GM12878 (cell line): ENCODE data around the gene RAB3GAP1. TPM values are rescaled to one million over a fixed set of nuclear protein-coding genes. Genes with fewer than 3 reads are reported as not detected.
A peak's percentile ranks its signal among the peaks of the same experiment; 100 is the strongest.

Source experiments
- ATAC-seq: fragments of 200-7000 bp; cut with Tn5 transposase; 3 replicates; pipeline ENCODE4 v1.9.1; 2020; ENCODE audit warnings: mild to moderate bottlenecking, moderate library complexity
- BruUV-seq: library from RNA; stranded (reverse); fragments of 400-500 nt; replicated peaks from 2 replicates; lab custom pipeline; 2021; lab: Mats Ljungman, UMichigan
- CTCF ChIA-PET: fragments of 300-600 bp; sonication (Branson Sonifier 250); formaldehyde crosslinking; extraction: SDS; loops from one replicate; lab custom pipeline; 2021; ENCODE audit warnings: inconsistent platforms; lab: Yijun Ruan, JAX
- POLR2A ChIA-PET: fragments of 350-600 bp; formaldehyde crosslinking; extraction: SDS; loops from one replicate; lab custom pipeline; 2021; ENCODE audit warnings: inconsistent platforms; lab: Charles Lee
- RAD21 ChIA-PET: fragments of 300-600 bp; sonication (Branson Sonifier 250); formaldehyde crosslinking; loops from one replicate; lab custom pipeline; 2023; ENCODE audit warnings: antibody characterized with exemption; ENCODE audit not compliant: unreplicated experiment; lab: Charles Lee
- SMC1A ChIA-PET: fragments of 300-600 bp; sonication (Branson Sonifier 250); formaldehyde crosslinking; loops from one replicate; lab custom pipeline; 2023; ENCODE audit not compliant: unreplicated experiment, uncharacterized antibody; lab: Charles Lee
- DNase-seq: peaks from one replicate; pipeline ENCODE4 v3.0.0-alpha.2; 2011; ENCODE audit warnings: low read depth, low spot score
- FAIRE-seq: peaks from 3 replicates; lab custom pipeline; 2011; peaks lifted over from hg19 to GRCh38; lab: Jason Lieb, UNC
- H2AFZ ChIP-seq: 2 replicates; pipeline ENCODE4 v1.6.0; 2011; ENCODE audit warnings: low read depth, low read length, control low read depth; ENCODE audit not compliant: control insufficient read depth
- H3K27ac ChIP-seq: 2 replicates; pipeline ENCODE4 v1.5.1; 2011; ENCODE audit warnings: control low read depth; ENCODE audit not compliant: control insufficient read depth, insufficient read depth
- H3K27me3 ChIP-seq, 2 experiments: replicated peaks in 1 of 2; 2 replicates each; pipeline versions ENCODE4 v1.6.0 to v1.6.1; 2011; ENCODE audit warnings: low read length in 1 of 2; ENCODE audit not compliant: control insufficient read depth in 2 of 2, insufficient read depth in 2 of 2
- H3K36me3 ChIP-seq, 2 experiments: 2 replicates each; pipeline ENCODE4 v1.5.1; 2011; ENCODE audit warnings: low read length in 1 of 2; ENCODE audit not compliant: control insufficient read depth in 2 of 2, insufficient read depth in 2 of 2
- H3K4me1 ChIP-seq: 2 replicates; pipeline ENCODE4 v1.6.1; 2011; ENCODE audit warnings: mild to moderate bottlenecking, low read length, moderate library complexity, mixed read lengths; ENCODE audit not compliant: control insufficient read depth, insufficient read depth
- H3K4me2 ChIP-seq: 2 replicates; pipeline ENCODE4 v1.6.0; 2011; ENCODE audit warnings: control low read depth; ENCODE audit not compliant: control insufficient read depth, insufficient read depth
- H3K4me3 ChIP-seq: fragments of 200-600 bp; sonication (generic); 2 replicates; pipeline ENCODE4 v1.5.1; 2016
- H3K79me2 ChIP-seq: 2 replicates; pipeline ENCODE4 v1.6.0; 2011; ENCODE audit warnings: low read length; ENCODE audit not compliant: control insufficient read depth, insufficient read depth
- H3K9ac ChIP-seq: 2 replicates; pipeline ENCODE4 v1.8.0; 2011; ENCODE audit warnings: low read length, control low read depth, mixed read lengths; ENCODE audit not compliant: control insufficient read depth, insufficient read depth
- H3K9me3 ChIP-seq: replicated peaks from 3 replicates; pipeline ENCODE4 v1.5.1; 2011; ENCODE audit warnings: mild to moderate bottlenecking, low read length; ENCODE audit not compliant: control insufficient read depth, insufficient read depth
- H4K20me1 ChIP-seq: 2 replicates; pipeline ENCODE4 v1.6.0; 2011; ENCODE audit not compliant: control insufficient read depth, insufficient read depth
- KDM1A ChIP-seq: fragments of 200-600 bp; sonication (generic); IDR thresholded peaks from 2 replicates; pipeline ENCODE4 v1.6.1; 2016; ENCODE audit warnings: borderline replicate concordance
- MEF2B ChIP-seq: fragments of 450-650 bp; IDR thresholded peaks from 2 replicates; pipeline ENCODE4 v1.6.1; 2018; ENCODE audit warnings: mild to moderate bottlenecking, moderate library complexity; ENCODE audit not compliant: partially characterized antibody, poor library complexity, severe bottlenecking
- NBN ChIP-seq: fragments of 450-650 bp; IDR thresholded peaks from 2 replicates; pipeline ENCODE4 v1.6.1; 2016
- NKRF ChIP-seq: fragments of 450-650 bp; conservative IDR thresholded peaks from 2 replicates; pipeline ENCODE4 v1.6.1; 2017; ENCODE audit warnings: mild to moderate bottlenecking, moderate library complexity
- RAD51 ChIP-seq: fragments of 450-650 bp; IDR thresholded peaks from 2 replicates; pipeline ENCODE4 v1.6.1; 2016; ENCODE audit warnings: moderate library complexity, mild to moderate bottlenecking, inconsistent platforms
- RCOR1 ChIP-seq: conservative IDR thresholded peaks from 2 replicates; pipeline ENCODE4 v1.6.1; 2012; ENCODE audit warnings: low read depth, low read length, improper control_type of control experiment
- TAF1 ChIP-seq: IDR thresholded peaks from 2 replicates; pipeline ENCODE4 v1.6.1; 2011; ENCODE audit warnings: mild to moderate bottlenecking, low read depth, low read length, borderline replicate concordance
- ZBTB33 ChIP-seq: fragments of 450-650 bp; IDR thresholded peaks from 2 replicates; pipeline ENCODE4 v1.6.1; 2017; ENCODE audit warnings: mild to moderate bottlenecking
- WGBS: methylation state at CpG from one replicate; pipeline ENCODE4 v1.1.6; 2016; ENCODE audit warnings: low lambda C conversion rate; ENCODE audit not compliant: insufficient replicate concordance, insufficient coverage; ENCODE audit errors: missing lambda C conversion rate; 5-methylcytosine and 5-hydroxymethylcytosine counted together
- in situ Hi-C: fragments of 300-500 bp; cut with MboI; formaldehyde crosslinking; loops from 9 replicates; pipeline ENCODE4 v1.14.3; 2018; ENCODE audit warnings: mixed read lengths
- intact Hi-C: fragments of 100-400 bp; cut with micrococcal nuclease; formaldehyde crosslinking; loops from one replicate; pipeline ENCODE4 v1.14.2; 2022; ENCODE audit not compliant: unreplicated experiment
- polyA plus RNA-seq, 11 experiments: library from polyadenylated mRNA; depleted of rRNA in 4 of 11; unstranded in 6 of 11; stranded (reverse) in 5 of 11; fragments of >200 nt; fragmentation: Nextera tagmentation in 4 of 11; fragmentation: Illumina TruSeq in 1 of 11; extraction: Ambion mirVana in 4 of 11; extraction: Trizol in 1 of 11; gene quantifications; 1 replicate in 1 of 11; 2 replicates in 10 of 11; pipeline versions ENCODE4 v1.2.1 to v1.2.3, GENCODE V29; 2011 to 2016; ENCODE audit warnings: inconsistent platforms in 2 of 11, missing spikeins in 2 of 11, low read depth in 1 of 11
- total RNA-seq, 4 experiments: library from RNA; depleted of rRNA in 3 of 4; stranded (reverse); fragments of >200 nt in 3 of 4; fragmentation: Illumina TruSeq in 1 of 4; extraction: Trizol in 1 of 4; gene quantifications; 2 replicates each; pipeline versions ENCODE4 v1.2.1 to v1.2.3, GENCODE V29; 2013 to 2021

Gene RAB3GAP1
- total and polyA plus RNA-seq, 10 of the 15 experiments (the other 5 are each of a cell fraction or from before 2014, with no cell fraction given) = 13.7 to 36.9 (median 21.0) TPM

- CTCF ChIA-PET = no interaction called here
- H3K36me3 ChIP-seq = peaks cover 0 to 12% of the 10 kb centered on the region in 2 experiments; a peak in 2 of 4 replicates
- no peak overlapping the region for H2AFZ ChIP-seq
- intact Hi-C loops = no loop called here
- no peaks in the 10 kb centered on the region for H3K9me3 ChIP-seq
- peak; percentile 23 for FAIRE-seq
- no peak for DNase-seq
- no TSS peak for BruUV-seq
- TF ChIP-seq RCOR1 = no peak
- TF ChIP-seq KDM1A = no peak
- no peak for TF ChIP-seq MEF2B
- no peak for TF ChIP-seq NBN
- no peak for TF ChIP-seq NKRF
- no peak for TF ChIP-seq RAD51
- TF ChIP-seq TAF1 = no peak
- no peak for TF ChIP-seq ZBTB33
- TF ChIP-seq, all 136 proteins: peak for 0
- H3K27ac ChIP-seq = no peak overlapping the region
- SMC1A ChIA-PET = interaction anchor here (0.6 kb wide), 1 partner anchor 99 kb away, joined by 3 read pairs; no protein-coding TSS in a partner anchor
- H3K79me2 ChIP-seq = no peaks in the 10 kb centered on the region
- no peaks in the 10 kb centered on the region for H3K27me3 ChIP-seq
- no peak overlapping the region for H3K4me3 ChIP-seq
- H3K9ac ChIP-seq = no peak overlapping the region
- no peak for ATAC-seq
- in situ Hi-C loops = no loop called here
- H3K4me1 ChIP-seq = no peaks in the 10 kb centered on the region
- RAD21 ChIA-PET = no interaction called here
- over 99% methylated on average over 5 of the region's 5 CpGs for WGBS
- H4K20me1 ChIP-seq = no peaks in the 10 kb centered on the region
- POLR2A ChIA-PET = interaction anchor here (1.3 kb wide), 1 partner anchor 13 kb away, joined by 3 read pairs; no protein-coding TSS in a partner anchor
- H3K4me2 ChIP-seq = no peak overlapping the region
Observed at GRCh38 chr2:135099802-135100483, 47.9 kb downstream of the RAB3GAP1 start.
